HepG2 (cell line): ENCODE data around the gene LRTM2. TPM values are rescaled to one million over a fixed set of nuclear protein-coding genes. Genes with fewer than 3 reads are reported as not detected.
A peak's percentile ranks its signal among the peaks of the same experiment; 100 is the strongest.

Source experiments
- CCAR2 ChIP-seq: fragments of 200-400 bp; formaldehyde crosslinking; optimal IDR thresholded peaks from 2 replicates; pipeline ENCODE3; 2018; ENCODE audit warnings: low read depth, mild to moderate bottlenecking, low read length, moderate library complexity
- FOSL1 ChIP-seq: sonication (generic); formaldehyde crosslinking; IDR thresholded peaks from 2 replicates; pipeline ENCODE4 v1.9.0; 2021; ENCODE audit warnings: missing genetic modification reagents, borderline replicate concordance
- FOSL2 ChIP-seq: sonication (generic); formaldehyde crosslinking; IDR thresholded peaks from 2 replicates; pipeline ENCODE4 v1.4.0; 2020; ENCODE audit warnings: missing genetic modification reagents
- FOXO1 ChIP-seq: sonication (generic); formaldehyde crosslinking; IDR thresholded peaks from 2 replicates; pipeline ENCODE4 v1.4.0; 2020; ENCODE audit warnings: missing genetic modification reagents
- FOXP4 ChIP-seq: sonication (generic); formaldehyde crosslinking; IDR thresholded peaks from 2 replicates; pipeline ENCODE4 v1.4.0; 2020; ENCODE audit warnings: missing genetic modification reagents
- JUND ChIP-seq: sonication (generic); formaldehyde crosslinking; IDR thresholded peaks from 2 replicates; pipeline ENCODE4 v1.8.0; 2022; ENCODE audit warnings: mild to moderate bottlenecking, missing genetic modification reagents
- SAP130 ChIP-seq: IDR thresholded peaks from 2 replicates; pipeline ENCODE4 v1.6.1; 2016; ENCODE audit warnings: low read depth
- ZBTB49 ChIP-seq: sonication (generic); formaldehyde crosslinking; IDR thresholded peaks from 2 replicates; pipeline ENCODE4 v1.4.0; 2020; ENCODE audit warnings: missing genetic modification reagents, borderline replicate concordance
- ZNF496 ChIP-seq: sonication (generic); formaldehyde crosslinking; IDR thresholded peaks from 2 replicates; pipeline ENCODE4 v1.8.1; 2023; ENCODE audit warnings: mild to moderate bottlenecking, moderate library complexity, missing genetic modification reagents; ENCODE audit not compliant: insufficient replicate concordance
- ZSCAN9 ChIP-seq: IDR thresholded peaks from 2 replicates; pipeline ENCODE4 v1.6.1; 2016; ENCODE audit warnings: borderline replicate concordance
- ZZZ3 ChIP-seq: sonication (generic); formaldehyde crosslinking; IDR thresholded peaks from 2 replicates; pipeline ENCODE4 v1.4.0; 2020; ENCODE audit warnings: missing genetic modification reagents, mild to moderate bottlenecking, borderline replicate concordance
- polyA plus RNA-seq, 8 experiments: library from polyadenylated mRNA; depleted of rRNA in 3 of 8; stranded (reverse) in 7 of 8; unstranded in 1 of 8; fragments of >200 nt; fragmentation: Illumina TruSeq in 4 of 8; extraction: Trizol in 4 of 8; gene quantifications; 2 replicates each; pipeline versions ENCODE4 v1.2.1 to v1.2.3, GENCODE V29; 2011 to 2016; ENCODE audit warnings: low read depth in 4 of 8, missing spikeins in 1 of 8, mixed read lengths in 1 of 8; ENCODE audit not compliant: insufficient read depth in 1 of 8
- total RNA-seq, 5 experiments: library from RNA; depleted of rRNA; stranded (reverse); fragments of >200 nt; fragmentation: Illumina TruSeq; extraction: Trizol; gene quantifications; 2 replicates each; pipeline ENCODE4 v1.2.3, GENCODE V29; 2016; ENCODE audit warnings: low read depth in 1 of 5
- TF ChIP-seq, protein P1 (sequence below): sonication (generic); formaldehyde crosslinking; IDR thresholded peaks from 2 replicates; pipeline ENCODE4 v1.4.0; 2020; ENCODE audit warnings: mild to moderate bottlenecking, missing genetic modification reagents
- TF ChIP-seq, protein P2 (sequence below): sonication (generic); formaldehyde crosslinking; IDR thresholded peaks from 2 replicates; pipeline ENCODE4 v1.5.0; 2020; ENCODE audit warnings: mild to moderate bottlenecking, missing genetic modification reagents

LRTM2 gene
- total and polyA plus RNA-seq, 2 of the 13 experiments (the other 11 are each of a cell fraction or from before 2014, with no cell fraction given) = 0.09 TPM; not detected in 1

- TF ChIP-seq ZBTB49 (CRISPR knock-in tag) = no peak
- TF ChIP-seq FOXP4 = peak; percentile 48; the same call in 1 of the 2 replicates
- TF ChIP-seq, protein P1, sequence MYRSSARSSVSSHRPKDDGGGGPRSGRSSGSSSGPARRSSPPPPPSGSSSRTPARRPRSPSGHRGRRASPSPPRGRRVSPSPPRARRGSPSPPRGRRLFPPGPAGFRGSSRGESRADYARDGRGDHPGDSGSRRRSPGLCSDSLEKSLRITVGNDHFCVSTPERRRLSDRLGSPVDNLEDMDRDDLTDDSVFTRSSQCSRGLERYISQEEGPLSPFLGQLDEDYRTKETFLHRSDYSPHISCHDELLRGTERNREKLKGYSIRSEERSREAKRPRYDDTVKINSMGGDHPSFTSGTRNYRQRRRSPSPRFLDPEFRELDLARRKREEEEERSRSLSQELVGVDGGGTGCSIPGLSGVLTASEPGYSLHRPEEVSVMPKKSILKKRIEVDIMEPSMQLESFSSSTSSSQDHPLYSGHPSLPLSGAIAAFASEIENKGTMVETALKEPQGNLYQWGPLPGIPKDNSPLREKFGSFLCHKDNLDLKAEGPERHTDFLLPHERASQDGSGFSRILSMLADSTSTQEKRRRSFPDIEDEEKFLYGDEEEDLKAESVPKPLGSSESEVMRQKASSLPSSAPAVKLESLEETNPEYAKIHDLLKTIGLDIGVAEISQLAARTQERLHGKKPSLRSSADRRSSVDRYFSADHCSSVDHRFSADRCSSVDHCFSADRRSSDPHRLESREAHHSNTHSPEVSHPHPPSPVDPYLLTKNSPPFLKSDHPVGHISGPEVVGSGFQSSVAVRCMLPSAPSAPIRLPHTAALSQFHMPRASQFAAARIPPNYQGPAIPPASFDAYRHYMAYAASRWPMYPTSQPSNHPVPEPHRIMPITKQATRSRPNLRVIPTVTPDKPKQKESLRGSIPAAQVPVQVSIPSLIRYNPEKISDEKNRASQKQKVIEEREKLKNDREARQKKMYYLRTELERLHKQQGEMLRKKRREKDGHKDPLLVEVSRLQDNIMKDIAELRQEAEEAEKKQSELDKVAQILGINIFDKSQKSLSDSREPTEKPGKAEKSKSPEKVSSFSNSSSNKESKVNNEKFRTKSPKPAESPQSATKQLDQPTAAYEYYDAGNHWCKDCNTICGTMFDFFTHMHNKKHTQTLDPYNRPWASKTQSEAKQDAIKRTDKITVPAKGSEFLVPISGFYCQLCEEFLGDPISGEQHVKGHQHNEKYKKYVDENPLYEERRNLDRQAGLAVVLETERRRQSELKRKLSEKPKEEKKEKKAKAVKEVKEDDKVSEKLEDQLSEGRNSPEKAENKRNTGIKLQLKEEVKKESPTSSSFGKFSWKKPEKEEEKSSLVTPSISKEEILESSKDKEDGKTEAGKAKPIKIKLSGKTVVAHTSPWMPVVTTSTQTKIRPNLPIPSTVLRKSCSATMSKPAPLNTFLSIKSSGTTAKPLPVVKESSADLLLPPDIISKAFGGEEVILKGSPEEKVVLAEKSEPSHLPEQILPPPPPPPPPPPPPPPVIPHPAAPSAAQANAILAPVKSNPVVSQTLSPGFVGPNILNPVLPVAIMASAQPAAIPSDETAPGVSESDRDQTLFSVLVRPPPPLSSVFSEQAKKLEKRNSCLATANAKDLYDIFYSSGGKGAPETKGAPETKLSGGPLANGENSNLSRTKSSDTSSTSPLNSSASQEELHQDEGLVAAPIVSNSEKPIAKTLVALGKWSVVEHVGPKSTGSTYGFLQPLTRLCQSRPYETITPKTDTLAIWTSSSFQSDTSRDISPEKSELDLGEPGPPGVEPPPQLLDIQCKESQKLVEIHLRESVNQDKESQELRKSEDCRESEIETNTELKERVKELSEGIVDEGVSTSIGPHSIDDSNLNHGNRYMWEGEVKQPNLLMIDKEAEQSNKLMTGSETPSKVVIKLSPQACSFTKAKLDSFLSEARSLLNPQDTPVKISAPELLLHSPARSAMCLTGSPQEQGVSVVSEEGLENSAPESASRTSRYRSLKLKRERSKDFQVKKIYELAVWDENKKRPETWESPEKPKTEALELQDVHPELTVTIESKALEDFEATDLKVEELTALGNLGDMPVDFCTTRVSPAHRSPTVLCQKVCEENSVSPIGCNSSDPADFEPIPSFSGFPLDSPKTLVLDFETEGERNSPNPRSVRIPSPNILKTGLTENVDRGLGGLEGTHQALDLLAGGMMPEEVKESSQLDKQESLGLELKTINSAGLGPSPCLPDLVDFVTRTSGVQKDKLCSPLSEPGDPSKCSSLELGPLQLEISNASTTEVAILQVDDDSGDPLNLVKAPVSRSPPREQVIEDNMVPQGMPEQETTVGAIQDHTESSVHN (CRISPR knock-in tag) = no peak
- TF ChIP-seq ZNF496 (CRISPR knock-in tag) = no peak
- TF ChIP-seq, protein P2, sequence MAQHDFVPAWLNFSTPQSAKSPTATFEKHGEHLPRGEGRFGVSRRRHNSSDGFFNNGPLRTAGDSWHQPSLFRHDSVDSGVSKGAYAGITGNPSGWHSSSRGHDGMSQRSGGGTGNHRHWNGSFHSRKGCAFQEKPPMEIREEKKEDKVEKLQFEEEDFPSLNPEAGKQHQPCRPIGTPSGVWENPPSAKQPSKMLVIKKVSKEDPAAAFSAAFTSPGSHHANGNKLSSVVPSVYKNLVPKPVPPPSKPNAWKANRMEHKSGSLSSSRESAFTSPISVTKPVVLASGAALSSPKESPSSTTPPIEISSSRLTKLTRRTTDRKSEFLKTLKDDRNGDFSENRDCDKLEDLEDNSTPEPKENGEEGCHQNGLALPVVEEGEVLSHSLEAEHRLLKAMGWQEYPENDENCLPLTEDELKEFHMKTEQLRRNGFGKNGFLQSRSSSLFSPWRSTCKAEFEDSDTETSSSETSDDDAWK = no peak
- TF ChIP-seq FOSL1 (CRISPR knock-in tag) = peak; percentile 95
- TF ChIP-seq JUND = peak; percentile 97
- no peak for TF ChIP-seq CCAR2
- TF ChIP-seq ZZZ3 = no peak
- TF ChIP-seq FOXO1 (CRISPR knock-in tag) = peak; percentile 53; the same call in 1 of the 2 replicates
- peak; percentile 60; the same call in 1 of the 2 replicates for TF ChIP-seq ZSCAN9
- peak; percentile 82 for TF ChIP-seq SAP130 (CRISPR knock-in tag)
- TF ChIP-seq FOSL2 (CRISPR knock-in tag) = peak; percentile 99
Measured at GRCh38 chr12:1812650-1813302, 7.6 kb upstream of the LRTM2 start (continued).
